Kidney (tissue), 14 donors: ENCODE results near the gene IQCF5. TPM values are rescaled to one million over a fixed set of nuclear protein-coding genes. Genes with fewer than 3 reads are reported as not detected.
A peak's percentile ranks its signal among the peaks of the same experiment; 100 is the strongest.

Experiments used
- DNase-seq, 5 donors: peaks; one replicate each; pipeline ENCODE4 v3.0.0-alpha.2; 2013 to 2020
- FAIRE-seq: peaks from 2 replicates; lab custom pipeline; 2012; peaks lifted over from hg19 to GRCh38; lab: Jason Lieb, UNC
- H3K27ac ChIP-seq, 2 donors: one replicate each; pipeline ENCODE4 v1.7.0; 2013; ENCODE audit warnings: low read depth in 2 of 2, low read length in 2 of 2, inconsistent platforms in 1 of 2
- H3K27me3 ChIP-seq: one replicate; pipeline ENCODE4 v1.7.1; 2013; ENCODE audit warnings: low read length, inconsistent platforms; ENCODE audit not compliant: control insufficient read depth, insufficient read depth
- H3K36me3 ChIP-seq, 3 donors: one replicate each; pipeline versions ENCODE4 v1.7.0 to v1.7.1; 2013; ENCODE audit warnings: low read length in 3 of 3, control low read depth in 1 of 3, inconsistent platforms in 1 of 3; ENCODE audit not compliant: insufficient read depth in 3 of 3, control insufficient read depth in 2 of 3
- H3K4me1 ChIP-seq, 3 donors: one replicate each; pipeline versions ENCODE4 v1.7.0 to v1.7.1; 2013; ENCODE audit warnings: low read length in 3 of 3, inconsistent platforms in 1 of 3, low read depth in 1 of 3; ENCODE audit not compliant: control insufficient read depth in 2 of 3, insufficient read depth in 2 of 3
- H3K4me3 ChIP-seq, 3 donors: one replicate each; pipeline versions ENCODE4 v1.7.0 to v1.8.1; 2013; ENCODE audit warnings: low read length in 3 of 3, control low read depth in 1 of 3, inconsistent platforms in 1 of 3
- H3K9ac ChIP-seq, 3 donors: one replicate each; pipeline versions ENCODE4 v1.7.0 to v1.7.1; 2013; ENCODE audit warnings: low read length in 3 of 3, control low read depth in 1 of 3, inconsistent platforms in 1 of 3
- H3K9me3 ChIP-seq, 3 donors: one replicate each; pipeline versions ENCODE4 v1.7.0 to v1.7.1; 2013; ENCODE audit warnings: low read length in 3 of 3, control low read depth in 1 of 3, inconsistent platforms in 1 of 3; ENCODE audit not compliant: control insufficient read depth in 2 of 3, insufficient read depth in 1 of 3
- intact Hi-C: fragments of 100-400 bp; cut with DNase I; formaldehyde crosslinking; loops from one replicate; pipeline ENCODE4 v1.11.1; 2022
- polyA plus RNA-seq: library from polyadenylated mRNA; stranded (reverse); fragments of 350-450 nt; fragmentation: Illumina TruSeq; extraction: RNeasy Lipid Tissue Mini Kit (QIAGEN cat#74804); gene quantifications from one replicate; pipeline ENCODE4 v1.2.3, GENCODE V29; 2014; ENCODE audit warnings: low read depth, low replicate concordance; ENCODE audit not compliant: insufficient read depth
- total RNA-seq: library from RNA; stranded (reverse); fragmentation: NEBNext Ultra II Directional; extraction: Animal tissue kit (Norgen Biotek cat#: 25700); gene quantifications from one replicate; pipeline ENCODE4 v1.2.1, GENCODE V29; 2021
- TF ChIP-seq, protein P1 (sequence below): IDR thresholded peaks from 3 replicates; pipeline ENCODE4 v1.5.1; 2012; ENCODE audit warnings: mild to moderate bottlenecking, moderate library complexity, borderline replicate concordance; ENCODE audit not compliant: insufficient read depth; ENCODE audit errors: extremely low read depth
- donor health status: control.
- donor health status: control.
- donor health status: control.
- donor health status: control.
- donor health status: control.
- donor health status: DM: yes; HTN: yes; CAD: no.
- donor health status: Normal renal cell carcinoma (clear cell type).

The IQCF5 gene
- total and polyA plus RNA-seq, 2 donors from 2014 or later = not detected

- Histone ChIP-seq H3K27me3 (no peaks in the 10 kb centered on the region), H3K27ac (no peak overlapping the region), H3K36me3 (no peaks in the 10 kb centered on the region), H3K4me1 (no peaks in the 10 kb centered on the region), H3K9me3 (no peaks in the 10 kb centered on the region), H3K4me3 (no peak overlapping the region), H3K9ac (no peak overlapping the region)
- TF ChIP-seq, protein P1, sequence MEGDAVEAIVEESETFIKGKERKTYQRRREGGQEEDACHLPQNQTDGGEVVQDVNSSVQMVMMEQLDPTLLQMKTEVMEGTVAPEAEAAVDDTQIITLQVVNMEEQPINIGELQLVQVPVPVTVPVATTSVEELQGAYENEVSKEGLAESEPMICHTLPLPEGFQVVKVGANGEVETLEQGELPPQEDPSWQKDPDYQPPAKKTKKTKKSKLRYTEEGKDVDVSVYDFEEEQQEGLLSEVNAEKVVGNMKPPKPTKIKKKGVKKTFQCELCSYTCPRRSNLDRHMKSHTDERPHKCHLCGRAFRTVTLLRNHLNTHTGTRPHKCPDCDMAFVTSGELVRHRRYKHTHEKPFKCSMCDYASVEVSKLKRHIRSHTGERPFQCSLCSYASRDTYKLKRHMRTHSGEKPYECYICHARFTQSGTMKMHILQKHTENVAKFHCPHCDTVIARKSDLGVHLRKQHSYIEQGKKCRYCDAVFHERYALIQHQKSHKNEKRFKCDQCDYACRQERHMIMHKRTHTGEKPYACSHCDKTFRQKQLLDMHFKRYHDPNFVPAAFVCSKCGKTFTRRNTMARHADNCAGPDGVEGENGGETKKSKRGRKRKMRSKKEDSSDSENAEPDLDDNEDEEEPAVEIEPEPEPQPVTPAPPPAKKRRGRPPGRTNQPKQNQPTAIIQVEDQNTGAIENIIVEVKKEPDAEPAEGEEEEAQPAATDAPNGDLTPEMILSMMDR = no peak
- FAIRE-seq (no peak), DNase-seq (no peak)
- intact Hi-C loops = no loop called here
These were observed 21.4 kb upstream of the IQCF5 start for GRCh38 chr3:51896607-51897305.

- H3K9ac ChIP-seq = no peak overlapping the region
- no peaks in the 10 kb centered on the region for H3K27me3 ChIP-seq
- H3K9me3 ChIP-seq = no peaks in the 10 kb centered on the region
- DNase-seq = peak in 1 of 5 donors; percentile 51
- intact Hi-C loops = no loop called here
- no peaks in the 10 kb centered on the region for H3K4me1 ChIP-seq
- H3K4me3 ChIP-seq = no peak overlapping the region
- H3K27ac ChIP-seq = no peak overlapping the region
- TF ChIP-seq, protein P1 = no peak
- no peak for FAIRE-seq
- H3K36me3 ChIP-seq = no peaks in the 10 kb centered on the region
These were observed 19.5 kb upstream of the IQCF5 start for GRCh38 chr3:51894939-51895338.

- no peak overlapping the region for H3K27ac ChIP-seq
- no peaks in the 10 kb centered on the region for H3K4me1 ChIP-seq
- no peak overlapping the region for H3K4me3 ChIP-seq
- H3K27me3 ChIP-seq = no peaks in the 10 kb centered on the region
- no peak overlapping the region for H3K9ac ChIP-seq
- TF ChIP-seq, protein P1 = no peak
- DNase-seq (no peak), FAIRE-seq (no peak)
- no peaks in the 10 kb centered on the region for H3K36me3 ChIP-seq
- intact Hi-C loops = no loop called here
- no peaks in the 10 kb centered on the region for H3K9me3 ChIP-seq
These were observed 19.0 kb upstream of the IQCF5 start for GRCh38 chr3:51894391-51894790.
